ENCODE data around the gene FATE1. TPM values are rescaled to one million over a fixed set of nuclear protein-coding genes. Genes with fewer than 3 reads are reported as not detected.

The FATE1 gene
- total and polyA plus RNA-seq, 5 donors = 0.23 to 0.48 TPM; not detected in 3

DNA sequence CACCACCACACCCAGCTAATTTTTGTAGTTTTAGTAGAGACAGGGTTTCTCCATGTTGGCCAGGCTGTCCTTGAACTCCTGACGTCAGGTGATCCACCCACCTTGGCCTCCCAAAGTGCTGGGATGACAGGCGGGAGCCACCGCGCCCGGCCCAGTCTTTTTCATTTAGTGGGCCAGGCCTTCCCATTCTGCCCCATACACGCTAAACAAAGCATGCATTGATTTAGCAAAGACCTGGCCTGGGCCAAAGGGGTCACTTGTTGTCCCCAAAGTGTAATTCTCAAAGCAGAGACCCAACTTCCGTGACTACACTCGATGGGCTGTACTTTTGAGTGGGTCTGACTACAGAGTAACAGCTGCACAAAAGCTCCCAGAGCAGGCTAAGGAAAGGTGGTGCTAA, 47.9 kb downstream of the FATE1 start:
- H3K4me3 ChIP-seq (ENCODE audit: low read length) = no peak overlapping the region
- H3K27ac ChIP-seq (ENCODE audit: low read length) = no peak overlapping the region
- DNase-seq = no peak
- intact Hi-C loops (cut with DNase I) = no loop called here
- 95% methylated on average over 8 of the region's 8 CpGs for WGBS
- no peaks in the 10 kb centered on the region for H3K9me3 ChIP-seq (ENCODE audit: control insufficient read depth, low read length)
- no peaks in the 10 kb centered on the region for H3K27me3 ChIP-seq (ENCODE audit: control insufficient read depth, insufficient read depth)
- H3K4me1 ChIP-seq (ENCODE audit: control insufficient read depth, insufficient read depth, low read length) = no peaks in the 10 kb centered on the region
- no peak for ATAC-seq

DNA sequence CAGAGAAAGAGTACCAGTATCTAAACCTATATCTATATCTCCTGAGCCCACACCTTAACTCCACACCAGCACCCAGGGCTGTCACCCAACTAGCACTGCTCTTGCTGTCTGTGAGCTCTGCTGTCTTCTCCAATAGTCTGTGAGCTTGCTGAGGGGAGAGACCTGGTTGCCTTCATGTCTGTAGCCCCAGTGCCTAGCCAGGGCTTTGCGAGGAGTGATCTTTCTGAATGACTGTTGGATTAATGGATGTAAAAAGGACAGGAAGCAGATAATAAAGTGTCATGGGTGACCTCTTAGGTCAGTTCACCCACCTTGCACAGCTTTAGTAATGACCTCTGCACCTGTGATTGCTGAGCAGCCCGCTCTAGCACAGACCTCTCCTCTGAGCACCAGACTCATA, 49.2 kb downstream of the FATE1 start:
- ATAC-seq (no peak), DNase-seq (no peak)
- no peaks in the 10 kb centered on the region for H3K27me3 ChIP-seq (ENCODE audit: control insufficient read depth, insufficient read depth)
- WGBS = 93% methylated on average over 2 of the region's 2 CpGs
- no peaks in the 10 kb centered on the region for H3K9me3 ChIP-seq (ENCODE audit: control insufficient read depth, low read length)
- H3K27ac ChIP-seq (ENCODE audit: low read length) = no peak overlapping the region
- H3K4me1 ChIP-seq (ENCODE audit: control insufficient read depth, insufficient read depth, low read length) = no peaks in the 10 kb centered on the region
- H3K4me3 ChIP-seq (ENCODE audit: low read length) = no peak overlapping the region
- intact Hi-C loops (cut with DNase I) = no loop called here

- Histone ChIP-seq H3K27me3 (ENCODE audit: control insufficient read depth, insufficient read depth) (no peaks in the 10 kb centered on the region), H3K9me3 (ENCODE audit: control insufficient read depth, low read length) (no peaks in the 10 kb centered on the region), H3K4me1 (ENCODE audit: control insufficient read depth, insufficient read depth, low read length) (no peaks in the 10 kb centered on the region), H3K4me3 (ENCODE audit: low read length) (no peak overlapping the region), H3K27ac (ENCODE audit: low read length) (no peak overlapping the region)
- intact Hi-C loops (cut with DNase I) = no loop called here
- no peak for ATAC-seq
- WGBS = 78% methylated on average over 3 of the region's 3 CpGs
- DNase-seq = no peak
These were observed 55.9 kb downstream of the FATE1 start for GRCh38 chrX:151771726-151772125.

Other genes starting within 250 kb of the FATE1 start
- not detected for gene PASD1, start 152.4 kb upstream of the FATE1 start, total RNA-seq
- gene PASD1, start 152.4 kb upstream of the FATE1 start, polyA plus RNA-seq = not detected
- gene PRRG3, start 20.6 kb upstream of the FATE1 start, total RNA-seq = 1 to 10 TPM in 2 of 4 donors, under 1 TPM in 2; 0.38 to 1.3 (median 0.97) TPM
- 0.27 TPM for gene PRRG3, start 20.6 kb upstream of the FATE1 start, polyA plus RNA-seq
- gene CNGA2, start 18.7 kb downstream of the FATE1 start, total RNA-seq = not detected
- not detected for gene CNGA2, start 18.7 kb downstream of the FATE1 start, polyA plus RNA-seq
- gene MAGEA4, start 196.9 kb downstream of the FATE1 start, total RNA-seq = not detected
- not detected for gene MAGEA4, start 196.9 kb downstream of the FATE1 start, polyA plus RNA-seq

Data from right cardiac atrium (tissue), 5 donors.